Peyer's patch (tissue), 4 donors: Measurements from ENCODE around the gene SLC16A13.

Source experiments
- POLR2A ChIP-seq, 2 donors: fragments of 450-650 bp; IDR thresholded peaks; one replicate each; pipeline ENCODE4 v1.5.1; 2017; ENCODE audit warnings: antibody characterized with exemption in 2 of 2, mild to moderate bottlenecking in 2 of 2, moderate library complexity in 2 of 2
- TF ChIP-seq, protein P1 (sequence below), 6 experiments: fragments of 450-650 bp in 4 of 6; fragments of 200-600 bp in 2 of 6; sonication (generic) in 1 of 6; IDR thresholded peaks; one replicate each; pipeline ENCODE4 v1.5.1; 2017 to 2019; ENCODE audit warnings: antibody characterized with exemption in 6 of 6, mild to moderate bottlenecking in 3 of 6, moderate library complexity in 1 of 6

DNA sequence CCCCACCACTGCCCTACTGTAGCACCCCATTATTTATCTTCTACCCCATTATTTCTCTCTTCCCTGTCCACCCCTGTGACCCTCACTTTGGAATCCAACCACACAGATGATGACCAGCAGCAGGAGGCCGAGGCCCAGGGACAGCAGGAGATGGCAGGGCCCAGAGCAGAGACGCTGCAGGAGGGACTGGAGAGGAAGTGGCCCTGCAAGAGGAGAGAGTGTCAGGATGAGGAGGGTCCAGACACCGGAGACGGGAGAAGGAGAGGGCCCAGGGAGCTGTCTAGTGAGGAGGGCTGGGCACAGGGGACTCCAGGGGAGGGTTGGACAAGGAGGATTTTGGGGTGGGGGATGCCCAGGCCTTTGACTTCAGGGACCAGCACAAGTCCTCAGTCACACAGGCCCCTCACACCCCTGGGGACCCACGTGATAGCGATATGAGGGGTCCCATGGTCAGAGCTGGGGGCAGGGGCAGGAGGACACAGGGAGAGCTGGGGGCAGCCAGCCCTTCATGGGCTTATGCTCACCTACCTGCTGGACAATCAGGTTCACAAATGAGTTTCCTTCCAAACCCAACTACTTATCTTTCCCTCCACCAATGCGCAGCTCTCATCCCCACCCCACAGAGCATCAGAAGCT is 42.2 kb downstream of the SLC16A13 start:
- TF ChIP-seq, protein P1, sequence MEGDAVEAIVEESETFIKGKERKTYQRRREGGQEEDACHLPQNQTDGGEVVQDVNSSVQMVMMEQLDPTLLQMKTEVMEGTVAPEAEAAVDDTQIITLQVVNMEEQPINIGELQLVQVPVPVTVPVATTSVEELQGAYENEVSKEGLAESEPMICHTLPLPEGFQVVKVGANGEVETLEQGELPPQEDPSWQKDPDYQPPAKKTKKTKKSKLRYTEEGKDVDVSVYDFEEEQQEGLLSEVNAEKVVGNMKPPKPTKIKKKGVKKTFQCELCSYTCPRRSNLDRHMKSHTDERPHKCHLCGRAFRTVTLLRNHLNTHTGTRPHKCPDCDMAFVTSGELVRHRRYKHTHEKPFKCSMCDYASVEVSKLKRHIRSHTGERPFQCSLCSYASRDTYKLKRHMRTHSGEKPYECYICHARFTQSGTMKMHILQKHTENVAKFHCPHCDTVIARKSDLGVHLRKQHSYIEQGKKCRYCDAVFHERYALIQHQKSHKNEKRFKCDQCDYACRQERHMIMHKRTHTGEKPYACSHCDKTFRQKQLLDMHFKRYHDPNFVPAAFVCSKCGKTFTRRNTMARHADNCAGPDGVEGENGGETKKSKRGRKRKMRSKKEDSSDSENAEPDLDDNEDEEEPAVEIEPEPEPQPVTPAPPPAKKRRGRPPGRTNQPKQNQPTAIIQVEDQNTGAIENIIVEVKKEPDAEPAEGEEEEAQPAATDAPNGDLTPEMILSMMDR (IDR thresholded peaks at IDR 0.05), result no peak
- no peak for TF ChIP-seq POLR2A (IDR thresholded peaks at IDR 0.05)
